GM18868 (cell line): ENCODE results near the gene PHF20.
"Not testable (repeated sequence)": the region's sequence is repeated elsewhere in the genome, so short reads cannot be mapped to it uniquely, and the experiment has no call there.

Experiments used
- ATAC-seq: cut with Tn5 transposase; IDR thresholded peaks from one replicate; pipeline ENCODE4 v1.9.1; 2021; ENCODE audit warnings: mild to moderate bottlenecking, moderate library complexity; ENCODE audit not compliant: unreplicated experiment

PHF20 gene

GRCh38 chr20:35959291-35959690, 187.5 kb downstream of the PHF20 start:
- not testable (repeated sequence) for ATAC-seq

- ATAC-seq: no peak
Observed at GRCh38 chr20:35963878-35964277, 192.1 kb downstream of the PHF20 start.

GRCh38 chr20:35967979-35968640, 196.3 kb downstream of the PHF20 start, which contains the start of gene CNBD2:
CNBD2 (plus strand) TSS chr20:35968590; CDS start chr20:35968763, 173 bp downstream.
- no peak for ATAC-seq

GRCh38 chr20:35968930-35969329, 197.1 kb downstream of the PHF20 start:
- ATAC-seq: no peak

GRCh38 chr20:35971981-35972380, 200.2 kb downstream of the PHF20 start:
- no peak for ATAC-seq

- ATAC-seq: no peak
Observed at GRCh38 chr20:35972462-35972861, 200.6 kb downstream of the PHF20 start.

GRCh38 chr20:35974256-35974655, 202.4 kb downstream of the PHF20 start:
- ATAC-seq: no peak

- ATAC-seq: no peak
Observed at GRCh38 chr20:35975576-35976373, 204.0 kb downstream of the PHF20 start.

- ATAC-seq: no peak
Observed at GRCh38 chr20:35978041-35978513, 206.3 kb downstream of the PHF20 start.

- no peak for ATAC-seq
Observed at GRCh38 chr20:35979544-35979943, 207.7 kb downstream of the PHF20 start.

- no peak for ATAC-seq
Observed at GRCh38 chr20:35981969-35982368, 210.2 kb downstream of the PHF20 start.

- ATAC-seq: no peak
Observed at GRCh38 chr20:35984382-35984781, 212.6 kb downstream of the PHF20 start.

GRCh38 chr20:35985806-35986205, 214.0 kb downstream of the PHF20 start:
- no peak for ATAC-seq

GRCh38 chr20:35988910-35989463, 217.2 kb downstream of the PHF20 start:
- ATAC-seq: no peak

GRCh38 chr20:35991142-35991771, 219.4 kb downstream of the PHF20 start:
- ATAC-seq: no peak

- no peak for ATAC-seq
Observed at GRCh38 chr20:35992713-35993335, 221.0 kb downstream of the PHF20 start.

- ATAC-seq: no peak
Observed at GRCh38 chr20:35994994-35995453, 223.2 kb downstream of the PHF20 start.

GRCh38 chr20:35996492-35996891, 224.7 kb downstream of the PHF20 start:
- not testable (repeated sequence) for ATAC-seq
